Vagina (tissue), 2 donors: Measurements from ENCODE around the gene FAM81B.

ENCODE experiments used
- CTCF ChIP-seq, 3 experiments: fragments of 450-650 bp in 2 of 3; fragments of 200-600 bp in 1 of 3; sonication (generic) in 1 of 3; IDR thresholded peaks; one replicate each; pipeline ENCODE4 v1.5.1; 2017 to 2019; ENCODE audit warnings: antibody characterized with exemption in 3 of 3, mild to moderate bottlenecking in 2 of 3, moderate library complexity in 2 of 3
- POLR2AphosphoS5 ChIP-seq, 2 donors: sonication (generic); formaldehyde crosslinking; IDR thresholded peaks; one replicate each; pipeline ENCODE4 v1.9.0; 2017; ENCODE audit warnings: antibody characterized with exemption in 2 of 2, mild to moderate bottlenecking in 2 of 2, low read depth in 1 of 2; ENCODE audit not compliant: insufficient read depth in 1 of 2

- TF ChIP-seq POLR2AphosphoS5 (IDR thresholded peaks at IDR 0.05; ENCODE audit: insufficient read depth in 1 of 2, low read depth in 1 of 2) = no peak
- TF ChIP-seq CTCF (IDR thresholded peaks at IDR 0.05) = no peak
Observed at GRCh38 chr5:95382801-95383200, 8.4 kb upstream of the FAM81B start.
